ENCODE measurements around the gene TOLLIP.

GRCh38 chr11:1336836-1337646, 27.6 kb upstream of the TOLLIP start:
- TF ChIP-seq, protein P1, sequence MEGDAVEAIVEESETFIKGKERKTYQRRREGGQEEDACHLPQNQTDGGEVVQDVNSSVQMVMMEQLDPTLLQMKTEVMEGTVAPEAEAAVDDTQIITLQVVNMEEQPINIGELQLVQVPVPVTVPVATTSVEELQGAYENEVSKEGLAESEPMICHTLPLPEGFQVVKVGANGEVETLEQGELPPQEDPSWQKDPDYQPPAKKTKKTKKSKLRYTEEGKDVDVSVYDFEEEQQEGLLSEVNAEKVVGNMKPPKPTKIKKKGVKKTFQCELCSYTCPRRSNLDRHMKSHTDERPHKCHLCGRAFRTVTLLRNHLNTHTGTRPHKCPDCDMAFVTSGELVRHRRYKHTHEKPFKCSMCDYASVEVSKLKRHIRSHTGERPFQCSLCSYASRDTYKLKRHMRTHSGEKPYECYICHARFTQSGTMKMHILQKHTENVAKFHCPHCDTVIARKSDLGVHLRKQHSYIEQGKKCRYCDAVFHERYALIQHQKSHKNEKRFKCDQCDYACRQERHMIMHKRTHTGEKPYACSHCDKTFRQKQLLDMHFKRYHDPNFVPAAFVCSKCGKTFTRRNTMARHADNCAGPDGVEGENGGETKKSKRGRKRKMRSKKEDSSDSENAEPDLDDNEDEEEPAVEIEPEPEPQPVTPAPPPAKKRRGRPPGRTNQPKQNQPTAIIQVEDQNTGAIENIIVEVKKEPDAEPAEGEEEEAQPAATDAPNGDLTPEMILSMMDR (IDR thresholded peaks at IDR 0.05; ENCODE audit: low read depth, low read length): no peak
- no peak for TF ChIP-seq POLR2A (IDR thresholded peaks at IDR 0.05; ENCODE audit: extremely low read depth, insufficient read length)
